HepG2 (cell line): ENCODE results near the gene SPATA33. TPM values are rescaled to one million over a fixed set of nuclear protein-coding genes. Genes with fewer than 3 reads are reported as not detected.

ENCODE experiments used
- CBX1 ChIP-seq: IDR thresholded peaks from one replicate; pipeline ENCODE4 v1.6.1; 2016; ENCODE audit warnings: antibody characterized with exemption, low read depth
- CHD2 ChIP-seq: IDR thresholded peaks from 2 replicates; pipeline ENCODE4 v1.6.1; 2011; ENCODE audit warnings: low read depth, low read length, improper control_type of control experiment
- ELF4 ChIP-seq: sonication (generic); formaldehyde crosslinking; IDR thresholded peaks from 2 replicates; pipeline ENCODE4 v1.5.0; 2020; ENCODE audit warnings: missing genetic modification reagents, mild to moderate bottlenecking, moderate library complexity, borderline replicate concordance
- HMGXB4 ChIP-seq, 2 experiments: sonication (generic) in 1 of 2; formaldehyde crosslinking in 1 of 2; IDR thresholded peaks; 2 replicates each; pipeline versions ENCODE4 v1.4.0 to v1.6.1; 2018 to 2020; ENCODE audit warnings: missing genetic modification reagents in 2 of 2, borderline replicate concordance in 1 of 2, low read depth in 1 of 2, mild to moderate bottlenecking in 1 of 2, missing biosample characterization in 1 of 2
- HNRNPLL ChIP-seq: fragments of 200-400 bp; formaldehyde crosslinking; IDR thresholded peaks from 2 replicates; pipeline ENCODE4 v1.6.1; 2017; ENCODE audit warnings: mild to moderate bottlenecking, low read depth, low read length; ENCODE audit not compliant: poor library complexity, severe bottlenecking
- IRF1 ChIP-seq: sonication (generic); formaldehyde crosslinking; IDR thresholded peaks from 2 replicates; pipeline ENCODE4 v1.4.0; 2020; ENCODE audit warnings: low read depth, mild to moderate bottlenecking, missing genetic modification reagents
- KAT8 ChIP-seq: IDR thresholded peaks from 2 replicates; pipeline ENCODE4 v1.6.1; 2016; ENCODE audit warnings: missing genetic modification reagents, missing compliant biosample characterization
- PHF21A ChIP-seq: sonication (generic); formaldehyde crosslinking; IDR thresholded peaks from 2 replicates; pipeline ENCODE4 v1.5.0; 2020; ENCODE audit warnings: mild to moderate bottlenecking, missing genetic modification reagents
- PRPF4 ChIP-seq: fragments of 200-400 bp; formaldehyde crosslinking; IDR thresholded peaks from 2 replicates; pipeline ENCODE4 v1.6.1; 2016; ENCODE audit warnings: low read length, low read depth; ENCODE audit not compliant: poor library complexity, severe bottlenecking
- RBM22 ChIP-seq: fragments of 200-400 bp; formaldehyde crosslinking; optimal IDR thresholded peaks from 2 replicates; pipeline ENCODE3; 2017; ENCODE audit warnings: mild to moderate bottlenecking, low read length, moderate library complexity
- SNRNP70 ChIP-seq: fragments of 200-400 bp; formaldehyde crosslinking; IDR thresholded peaks from 2 replicates; pipeline ENCODE4 v1.6.1; 2017; ENCODE audit warnings: mild to moderate bottlenecking, low read depth, low read length, moderate library complexity
- SP2 ChIP-seq: sonication (generic); formaldehyde crosslinking; IDR thresholded peaks from 2 replicates; pipeline ENCODE4 v1.5.1; 2020; ENCODE audit warnings: mild to moderate bottlenecking, missing genetic modification reagents
- ZBTB2 ChIP-seq: sonication (generic); formaldehyde crosslinking; IDR thresholded peaks from 2 replicates; pipeline ENCODE4 v1.8.0; 2022; ENCODE audit warnings: low read depth, missing genetic modification reagents
- ZBTB43 ChIP-seq: sonication (generic); formaldehyde crosslinking; conservative IDR thresholded peaks from 2 replicates; pipeline ENCODE4 v1.4.0; 2020; ENCODE audit warnings: missing genetic modification reagents
- ZFY ChIP-seq: sonication (generic); formaldehyde crosslinking; IDR thresholded peaks from 2 replicates; pipeline ENCODE4 v1.4.0; 2020; ENCODE audit warnings: missing genetic modification reagents
- ZNF713 ChIP-seq: sonication (generic); formaldehyde crosslinking; IDR thresholded peaks from 2 replicates; pipeline ENCODE4 v1.4.0; 2020; ENCODE audit warnings: mild to moderate bottlenecking, missing genetic modification reagents
- ZSCAN12 ChIP-seq: sonication (generic); formaldehyde crosslinking; IDR thresholded peaks from 2 replicates; pipeline ENCODE4 v1.9.0; 2021; ENCODE audit warnings: mild to moderate bottlenecking, missing genetic modification reagents
- polyA plus RNA-seq, 8 experiments: library from polyadenylated mRNA; depleted of rRNA in 3 of 8; stranded (reverse) in 7 of 8; unstranded in 1 of 8; fragments of >200 nt; fragmentation: Illumina TruSeq in 4 of 8; extraction: Trizol in 4 of 8; gene quantifications; 2 replicates each; pipeline versions ENCODE4 v1.2.1 to v1.2.3, GENCODE V29; 2011 to 2016; ENCODE audit warnings: low read depth in 4 of 8, missing spikeins in 1 of 8, mixed read lengths in 1 of 8; ENCODE audit not compliant: insufficient read depth in 1 of 8
- total RNA-seq, 5 experiments: library from RNA; depleted of rRNA; stranded (reverse); fragments of >200 nt; fragmentation: Illumina TruSeq; extraction: Trizol; gene quantifications; 2 replicates each; pipeline ENCODE4 v1.2.3, GENCODE V29; 2016; ENCODE audit warnings: low read depth in 1 of 5
- TF ChIP-seq, protein P1 (sequence below): sonication (generic); formaldehyde crosslinking; IDR thresholded peaks from 2 replicates; pipeline ENCODE4 v1.8.1; 2022; ENCODE audit warnings: low read depth, mild to moderate bottlenecking, missing genetic modification reagents

SPATA33 gene
- total and polyA plus RNA-seq, 2 of the 13 experiments (the other 11 are each of a cell fraction or from before 2014, with no cell fraction given) = 5.7 to 11.0 TPM

DNA sequence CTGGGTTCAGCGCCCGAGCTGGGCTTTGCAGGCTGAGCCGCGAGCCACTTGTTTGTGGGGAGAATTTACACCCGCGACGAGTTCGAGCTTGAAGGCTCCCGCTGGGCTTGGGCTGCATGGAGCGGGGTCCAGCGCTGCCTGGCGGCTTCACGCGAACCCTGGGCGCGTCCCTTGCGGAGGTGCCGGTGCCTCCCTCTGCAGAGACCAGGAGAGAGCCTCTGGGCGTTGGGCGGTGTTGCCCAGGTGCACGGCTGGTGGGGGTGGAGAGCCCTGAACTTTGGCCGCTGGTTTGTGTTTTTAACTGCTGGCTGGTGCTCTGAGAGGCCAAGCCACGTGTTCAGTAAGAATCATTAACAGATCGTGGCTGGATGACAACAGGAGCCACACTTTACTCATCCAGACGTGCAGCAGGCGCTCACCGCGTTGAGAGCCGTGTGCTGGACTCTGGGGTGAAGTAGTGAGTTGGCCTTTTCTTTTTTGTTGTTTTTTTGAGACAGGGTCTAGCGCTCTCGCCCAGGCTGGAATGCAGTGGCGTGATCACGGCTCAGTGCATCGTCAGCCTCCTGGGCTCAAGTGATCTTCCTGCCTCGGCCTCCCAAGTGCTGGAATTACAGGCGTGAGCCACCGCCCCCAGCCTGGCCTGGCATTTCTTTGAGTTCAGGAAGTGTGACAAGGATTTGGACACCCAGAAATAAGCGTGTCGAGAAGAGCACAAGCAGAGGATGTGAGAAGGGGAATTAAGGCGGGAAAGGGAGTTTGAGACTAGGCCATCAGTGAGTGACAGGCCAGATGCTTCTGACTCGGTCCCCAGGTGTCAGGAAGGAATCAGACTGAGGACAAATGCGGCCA lies 29.7 kb downstream of the SPATA33 start (continued):
- TF ChIP-seq CBX1 (peak; percentile 97), HNRNPLL (peak; percentile 95), ELF4 (CRISPR knock-in tag) (0 out of 2 replicates have a peak, but pooled peaks have one; percentile 70), SP2 (0 out of 2 replicates have a peak, but pooled peaks have one; percentile 25), RBM22 (no peak), HMGXB4 (CRISPR knock-in tag; IDR thresholded peaks at IDR 0.05; ENCODE audit: borderline replicate concordance in 1 of 2, low read depth in 1 of 2) (peak; percentile 90 to 92; a peak in 3 of 4 replicates), KAT8 (CRISPR knock-in tag) (peak; percentile 96), ZNF713 (CRISPR knock-in tag) (peak; percentile 82; the same call in 1 of the 2 replicates), ZSCAN12 (CRISPR knock-in tag) (peak; percentile 98), IRF1 (CRISPR knock-in tag) (peak; percentile 86; the same call in 1 of the 2 replicates), PHF21A (CRISPR knock-in tag) (peak; percentile 99), ZFY (CRISPR knock-in tag) (peak; percentile 93), CHD2 (peak; percentile 70), ZBTB43 (CRISPR knock-in tag) (peak; percentile 98), PRPF4 (no peak), SNRNP70 (no peak), ZBTB2 (peak; percentile 62)
- TF ChIP-seq, protein P1, sequence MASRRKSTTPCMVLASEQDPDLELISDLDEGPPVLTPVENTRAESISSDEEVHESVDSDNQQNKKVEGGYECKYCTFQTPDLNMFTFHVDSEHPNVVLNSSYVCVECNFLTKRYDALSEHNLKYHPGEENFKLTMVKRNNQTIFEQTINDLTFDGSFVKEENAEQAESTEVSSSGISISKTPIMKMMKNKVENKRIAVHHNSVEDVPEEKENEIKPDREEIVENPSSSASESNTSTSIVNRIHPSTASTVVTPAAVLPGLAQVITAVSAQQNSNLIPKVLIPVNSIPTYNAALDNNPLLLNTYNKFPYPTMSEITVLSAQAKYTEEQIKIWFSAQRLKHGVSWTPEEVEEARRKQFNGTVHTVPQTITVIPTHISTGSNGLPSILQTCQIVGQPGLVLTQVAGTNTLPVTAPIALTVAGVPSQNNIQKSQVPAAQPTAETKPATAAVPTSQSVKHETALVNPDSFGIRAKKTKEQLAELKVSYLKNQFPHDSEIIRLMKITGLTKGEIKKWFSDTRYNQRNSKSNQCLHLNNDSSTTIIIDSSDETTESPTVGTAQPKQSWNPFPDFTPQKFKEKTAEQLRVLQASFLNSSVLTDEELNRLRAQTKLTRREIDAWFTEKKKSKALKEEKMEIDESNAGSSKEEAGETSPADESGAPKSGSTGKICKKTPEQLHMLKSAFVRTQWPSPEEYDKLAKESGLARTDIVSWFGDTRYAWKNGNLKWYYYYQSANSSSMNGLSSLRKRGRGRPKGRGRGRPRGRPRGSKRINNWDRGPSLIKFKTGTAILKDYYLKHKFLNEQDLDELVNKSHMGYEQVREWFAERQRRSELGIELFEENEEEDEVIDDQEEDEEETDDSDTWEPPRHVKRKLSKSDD (CRISPR knock-in tag) = peak; percentile 94
